MM.1S (cell line): Measurements from ENCODE around the gene SULT1A1.

Experiments
- DNase-seq: peaks from one replicate; pipeline ENCODE4 v3.0.0-alpha.2; 2015
- H2AFZ ChIP-seq: fragments of 300-600 bp; sonication (generic); 2 replicates; pipeline ENCODE4 v1.6.0; 2016; ENCODE audit warnings: antibody characterized with exemption, low read length
- H3F3A ChIP-seq: fragments of 300-600 bp; sonication (generic); 2 replicates; pipeline ENCODE4 v1.6.1; 2016; ENCODE audit warnings: mild to moderate bottlenecking, antibody characterized with exemption, low read length, moderate library complexity, mixed read lengths; ENCODE audit not compliant: insufficient read depth
- H3K27ac ChIP-seq: fragments of 300-600 bp; sonication (generic); 2 replicates; pipeline ENCODE4 v1.5.1; 2016; ENCODE audit warnings: mild to moderate bottlenecking, low read length
- H3K27me3 ChIP-seq: fragments of 300-600 bp; sonication (generic); replicated peaks from 2 replicates; pipeline ENCODE4 v1.6.0; 2016; ENCODE audit warnings: low read length; ENCODE audit not compliant: insufficient read depth
- H3K36me3 ChIP-seq: fragments of 300-600 bp; sonication (generic); replicated peaks from 2 replicates; pipeline ENCODE4 v1.6.1; 2016; ENCODE audit warnings: mild to moderate bottlenecking, low read length, mixed read lengths; ENCODE audit not compliant: insufficient read depth
- H3K4me1 ChIP-seq: fragments of 300-600 bp; sonication (generic); 2 replicates; pipeline ENCODE4 v1.6.1; 2016; ENCODE audit warnings: low read length, mixed read lengths
- H3K4me2 ChIP-seq: fragments of 300-600 bp; sonication (generic); 2 replicates; pipeline ENCODE4 v1.6.0; 2016; ENCODE audit warnings: low read depth, low read length
- H3K4me3 ChIP-seq: fragments of 300-600 bp; sonication (generic); 2 replicates; pipeline ENCODE4 v1.5.1; 2016; ENCODE audit warnings: low read length, mixed read lengths
- H3K79me2 ChIP-seq: fragments of 300-600 bp; sonication (generic); 2 replicates; pipeline ENCODE4 v1.6.1; 2016; ENCODE audit warnings: mixed run types, low read length, mixed read lengths
- H3K9ac ChIP-seq: fragments of 300-600 bp; sonication (generic); 2 replicates; pipeline ENCODE4 v1.6.1; 2016; ENCODE audit warnings: low read length, mixed read lengths
- H3K9me2 ChIP-seq: fragments of 300-600 bp; sonication (generic); replicated peaks from 2 replicates; pipeline ENCODE4 v1.6.1; 2016; ENCODE audit warnings: mild to moderate bottlenecking, low read length, mixed read lengths; ENCODE audit not compliant: insufficient read depth
- H3K9me3 ChIP-seq: fragments of 300-600 bp; sonication (generic); replicated peaks from 2 replicates; pipeline ENCODE4 v1.6.1; 2016; ENCODE audit warnings: mild to moderate bottlenecking, low read length, mixed read lengths; ENCODE audit not compliant: insufficient read depth
- H4K20me1 ChIP-seq: fragments of 300-600 bp; sonication (generic); 2 replicates; pipeline ENCODE4 v1.6.1; 2016; ENCODE audit warnings: mild to moderate bottlenecking, low read length, moderate library complexity, mixed read lengths; ENCODE audit not compliant: insufficient read depth
- CTCF ChIP-seq: fragments of 300-600 bp; sonication (generic); IDR thresholded peaks from 2 replicates; pipeline ENCODE4 v1.5.1; 2016; ENCODE audit warnings: antibody characterized with exemption, low read length, mixed read lengths
- EZH2 ChIP-seq: fragments of 300-600 bp; sonication (generic); optimal IDR thresholded peaks from 2 replicates; pipeline ENCODE3; 2017; ENCODE audit warnings: low read depth, mild to moderate bottlenecking, antibody characterized with exemption, low read length, mixed read lengths
- EZH2phosphoT487 ChIP-seq: fragments of 300-600 bp; sonication (generic); IDR thresholded peaks from 2 replicates; pipeline ENCODE4 v1.6.1; 2018; ENCODE audit warnings: antibody characterized with exemption, low read length

SULT1A1 gene

GRCh38 chr16:28607116-28607623 is 2.7 kb downstream of the SULT1A1 start:
- H3K27me3 ChIP-seq, result no peaks in the 10 kb centered on the region
- H3K27ac ChIP-seq, result no peak overlapping the region
- H2AFZ ChIP-seq, result no peak overlapping the region
- TF ChIP-seq CTCF (no peak), EZH2 (no peak), EZH2phosphoT487 (no peak)
- H3K4me1 ChIP-seq, result no peaks in the 10 kb centered on the region
- H3K9ac ChIP-seq, result no peak overlapping the region
- DNase-seq, result no peak
- no peak overlapping the region for H3K4me2 ChIP-seq
- no peaks in the 10 kb centered on the region for H3K9me3 ChIP-seq
- H3K9me2 ChIP-seq, result no peaks in the 10 kb centered on the region
- H3K79me2 ChIP-seq, result no peaks in the 10 kb centered on the region
- H4K20me1 ChIP-seq, result no peaks in the 10 kb centered on the region
- H3K36me3 ChIP-seq, result no peaks in the 10 kb centered on the region
- H3F3A ChIP-seq, result no peaks in the 10 kb centered on the region
- H3K4me3 ChIP-seq, result no peak overlapping the region

- no peak for DNase-seq
- no peaks in the 10 kb centered on the region for H3K4me1 ChIP-seq
- H3K4me3 ChIP-seq, result no peak overlapping the region
Measured at GRCh38 chr16:28606291-28607115, 3.3 kb downstream of the SULT1A1 start.

GRCh38 chr16:28604186-28604565 is 5.7 kb downstream of the SULT1A1 start:
- no peak overlapping the region for H3K9ac ChIP-seq

More at GRCh38 chr16:28606291-28607115, 3.3 kb downstream of the SULT1A1 start:
- no peaks in the 10 kb centered on the region for H3K36me3 ChIP-seq
- H3K4me2 ChIP-seq, result no peak overlapping the region
- no peak overlapping the region for H2AFZ ChIP-seq
- H3K9me3 ChIP-seq, result no peaks in the 10 kb centered on the region
- H4K20me1 ChIP-seq, result no peaks in the 10 kb centered on the region
- no peaks in the 10 kb centered on the region for H3F3A ChIP-seq
- no peak for TF ChIP-seq CTCF
- no peak for TF ChIP-seq EZH2phosphoT487
- no peak for TF ChIP-seq EZH2
- no peak overlapping the region for H3K9ac ChIP-seq
- H3K79me2 ChIP-seq, result no peaks in the 10 kb centered on the region
- no peaks in the 10 kb centered on the region for H3K27me3 ChIP-seq
- no peaks in the 10 kb centered on the region for H3K9me2 ChIP-seq
- no peak overlapping the region for H3K27ac ChIP-seq

More at GRCh38 chr16:28604186-28604565, 5.7 kb downstream of the SULT1A1 start:
- Histone ChIP-seq H3K36me3 (no peaks in the 10 kb centered on the region), H3K4me1 (no peaks in the 10 kb centered on the region), H3K27ac (no peak overlapping the region), H3K79me2 (no peaks in the 10 kb centered on the region), H4K20me1 (no peaks in the 10 kb centered on the region), H3K4me3 (no peak overlapping the region), H3K9me2 (no peaks in the 10 kb centered on the region), H2AFZ (no peak overlapping the region), H3F3A (no peaks in the 10 kb centered on the region), H3K9me3 (no peaks in the 10 kb centered on the region), H3K4me2 (no peak overlapping the region), H3K27me3 (no peaks in the 10 kb centered on the region)
- TF ChIP-seq CTCF (no peak), EZH2 (no peak), EZH2phosphoT487 (no peak)
- no peak for DNase-seq
